NCI-H2029 treated with DMSO at 0.1 percent for 48 hours (cell line): ENCODE data around the gene CLCN6.
A peak's percentile ranks its signal among the peaks of the same experiment; 100 is the strongest.

Experiments used
- DNase-seq: peaks from one replicate; lab custom pipeline; 2025; lab: John Stamatoyannopoulos, UW

The CLCN6 gene

DNA sequence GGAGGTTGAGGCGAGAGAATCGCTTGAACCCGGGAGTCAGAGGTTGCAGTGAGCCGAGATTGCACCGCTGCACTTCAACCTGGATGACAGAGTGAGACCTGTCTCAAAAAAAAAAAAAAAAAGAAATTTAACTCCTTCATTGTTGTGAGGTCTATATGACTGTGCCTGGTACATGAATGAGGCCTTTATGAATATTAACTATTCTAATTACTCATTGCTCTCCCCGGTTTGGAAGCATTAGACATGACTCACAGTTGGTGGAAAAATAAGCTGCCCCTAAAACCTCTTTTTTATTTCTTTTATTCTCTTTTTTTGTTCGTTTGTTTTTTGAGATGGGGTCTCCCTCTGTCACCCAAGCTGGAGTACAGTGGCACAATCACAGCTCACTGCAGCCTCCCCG is 49.4 kb downstream of the CLCN6 start:
- no peak for DNase-seq

DNA sequence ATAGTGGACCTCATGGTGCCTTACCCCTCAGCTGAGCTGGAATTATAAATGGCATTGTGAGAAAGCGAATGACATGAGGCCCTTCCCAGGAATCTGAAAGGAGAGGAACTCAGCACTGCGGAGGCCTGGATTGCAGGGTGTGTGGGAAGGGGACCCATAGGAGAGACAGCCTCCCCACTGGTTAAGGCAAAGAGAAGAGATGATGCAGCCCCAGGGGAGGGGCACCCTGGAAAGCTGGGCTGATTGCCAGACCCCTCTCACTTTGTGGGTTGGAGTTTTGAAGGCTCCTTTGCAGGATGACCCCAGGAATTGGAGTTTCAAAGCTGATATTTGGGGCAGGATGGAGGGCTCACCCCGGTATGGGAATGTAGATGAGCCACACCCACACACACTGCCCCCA is 50.7 kb downstream of the CLCN6 start:
- no peak for DNase-seq

DNA sequence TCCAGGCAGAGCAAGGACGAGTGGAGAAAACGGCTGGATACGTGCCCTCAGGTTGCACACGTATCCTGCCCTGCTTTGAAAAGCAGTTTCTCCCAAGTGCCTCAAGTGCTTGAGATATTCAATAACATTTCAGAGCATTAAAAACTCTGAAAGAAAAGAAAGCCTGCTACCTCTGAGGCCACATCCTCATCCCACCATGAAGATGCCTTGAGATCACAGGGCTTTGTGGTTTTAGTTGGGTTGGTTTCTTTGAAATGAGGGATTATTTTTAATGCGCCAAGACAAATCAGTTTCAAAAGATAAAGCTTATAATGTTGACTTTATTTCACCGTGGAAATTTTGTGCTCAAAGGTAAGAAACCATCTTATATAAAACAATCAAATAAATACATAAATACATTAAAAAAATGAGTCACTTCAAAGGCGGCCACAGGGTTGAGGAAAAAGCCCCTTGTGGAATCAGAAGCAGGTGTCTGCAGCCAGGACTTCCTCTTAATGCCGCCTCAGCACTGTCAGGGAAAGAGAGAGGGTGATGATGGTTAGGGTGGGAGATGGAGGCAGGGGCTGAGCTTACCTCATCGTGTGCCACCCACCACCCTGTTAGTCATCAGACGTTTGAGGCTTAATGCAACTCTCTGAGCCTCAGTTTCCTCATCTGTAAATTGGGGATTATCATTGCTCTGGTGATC is 51.3 kb downstream of the CLCN6 start:
- no peak for DNase-seq

DNA sequence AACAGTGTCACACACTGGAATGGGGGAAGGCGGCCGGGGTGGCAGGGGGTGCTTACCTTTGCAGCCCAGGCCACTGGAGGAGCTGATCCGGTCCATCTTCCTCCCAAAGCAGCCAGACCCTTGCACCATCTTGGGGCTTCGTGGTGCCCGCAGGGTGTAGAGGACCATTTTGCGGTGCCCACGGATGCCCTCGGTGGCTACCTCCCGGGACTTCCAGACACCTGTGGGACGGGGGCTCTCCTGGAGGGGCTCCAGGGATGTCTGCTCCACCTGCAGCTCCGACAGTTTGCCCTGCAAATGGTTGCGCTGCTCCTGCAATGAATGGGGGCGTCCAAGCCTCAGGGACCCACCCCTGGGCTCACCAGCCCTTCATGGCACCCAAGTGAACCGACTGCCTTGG is 52.2 kb downstream of the CLCN6 start:
- DNase-seq = no peak

DNA sequence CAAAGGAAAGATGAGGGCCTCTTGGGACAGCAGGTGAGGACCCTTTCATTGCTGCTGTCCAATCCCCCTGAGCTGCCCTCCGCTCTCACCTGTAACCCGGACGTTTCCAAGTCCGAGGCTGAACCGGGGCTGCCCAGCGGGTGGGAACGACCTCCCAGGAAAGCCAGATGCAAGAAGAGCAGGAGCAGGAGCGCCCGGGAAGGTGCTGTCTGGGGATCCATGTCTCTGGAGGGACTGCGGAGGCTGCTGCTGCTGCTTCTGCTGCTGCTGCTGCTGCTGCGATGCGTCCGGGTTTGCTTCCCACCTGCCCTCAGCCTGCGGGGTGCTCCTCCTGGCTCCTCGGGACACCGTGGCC is 52.6 kb downstream of the CLCN6 start, which contains the start of gene NPPB:
Gene NPPB, minus strand, starts transcription at position 333 of the 355 bp plus-strand sequence. Its CDS starts 112 bp downstream, at position 221.
- no peak for DNase-seq

DNA sequence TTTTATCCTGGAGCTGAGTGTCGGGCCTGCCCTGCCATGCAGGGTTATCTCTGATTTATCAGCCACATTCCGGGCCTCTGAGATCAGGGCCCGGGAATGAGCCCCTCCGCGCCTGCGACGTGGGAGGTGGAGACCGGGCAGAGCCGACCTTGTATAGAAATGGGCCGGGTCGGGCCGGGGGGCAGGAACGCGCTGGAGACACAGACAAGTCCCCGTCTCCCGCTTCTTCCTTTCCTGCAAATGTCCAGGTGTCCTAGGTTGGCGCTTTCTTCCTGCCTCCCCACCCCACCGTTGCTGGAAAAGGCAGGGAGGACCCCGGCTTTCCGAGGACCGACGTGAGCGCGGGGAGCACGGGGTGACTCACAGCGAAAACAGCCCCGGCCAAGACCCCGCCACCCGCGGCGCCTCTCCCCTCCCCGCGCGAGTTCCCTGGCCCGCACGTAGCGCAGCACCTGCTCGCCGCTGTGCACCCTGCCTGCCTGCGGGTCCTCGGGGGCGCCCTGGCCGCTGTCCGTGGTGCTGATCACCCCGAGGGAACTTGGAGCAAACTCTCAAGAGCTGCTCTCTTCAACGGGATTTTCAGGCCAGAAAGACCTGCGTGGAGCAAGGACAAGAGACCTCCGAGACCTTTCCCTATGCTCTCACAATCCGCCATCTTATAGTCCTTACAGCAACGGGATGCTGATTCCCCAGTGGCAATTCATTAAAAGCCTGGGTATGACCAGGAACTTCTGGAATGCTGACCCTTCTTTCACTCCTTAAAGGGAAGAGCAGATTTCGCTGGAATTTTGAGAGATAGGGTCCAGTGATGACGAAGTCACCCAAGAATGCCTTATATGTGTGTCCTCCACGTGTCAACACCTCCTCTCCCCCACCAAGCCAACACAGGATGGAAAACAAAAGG is 53.2 kb downstream of the CLCN6 start:
- no peak for DNase-seq

DNA sequence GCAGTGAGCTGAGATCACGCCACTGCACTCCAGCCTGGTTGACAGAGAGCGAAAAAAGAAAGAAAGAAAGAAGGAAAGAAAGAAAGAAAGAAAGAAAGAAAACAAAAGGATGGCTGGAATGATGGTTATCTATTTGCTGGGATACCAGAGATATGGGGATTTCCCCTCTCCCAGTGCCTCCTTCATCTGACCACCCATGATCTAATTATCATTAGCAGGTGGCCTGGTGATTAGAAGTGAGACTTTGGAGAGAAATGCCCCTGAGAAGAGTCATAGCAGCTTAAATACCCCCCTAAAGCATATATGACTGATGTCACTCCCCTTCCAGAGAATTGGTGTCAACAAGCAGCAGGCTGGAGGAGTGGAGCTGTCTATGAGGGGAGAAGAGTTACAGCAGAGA is 54.1 kb downstream of the CLCN6 start:
- no peak for DNase-seq

DNA sequence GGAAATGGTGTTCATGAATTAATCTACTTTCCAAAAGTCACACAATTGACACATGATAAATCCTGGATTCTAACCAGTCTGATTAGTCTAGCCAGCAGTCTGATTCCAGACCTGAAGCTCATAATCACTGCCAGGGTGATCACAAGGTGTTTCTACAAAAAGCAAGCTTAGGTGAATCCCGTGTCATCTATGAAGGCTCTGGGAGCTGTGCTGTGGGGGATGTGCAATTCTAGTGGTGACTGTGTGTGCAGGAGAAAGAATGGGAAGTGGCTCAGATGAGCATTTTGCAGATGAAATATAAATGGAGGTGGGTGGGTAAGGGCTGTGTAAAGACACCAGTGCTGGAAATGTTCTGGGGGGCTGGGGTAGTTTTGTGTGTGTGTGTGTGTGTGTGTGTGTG is 54.6 kb downstream of the CLCN6 start:
- no peak for DNase-seq

DNA sequence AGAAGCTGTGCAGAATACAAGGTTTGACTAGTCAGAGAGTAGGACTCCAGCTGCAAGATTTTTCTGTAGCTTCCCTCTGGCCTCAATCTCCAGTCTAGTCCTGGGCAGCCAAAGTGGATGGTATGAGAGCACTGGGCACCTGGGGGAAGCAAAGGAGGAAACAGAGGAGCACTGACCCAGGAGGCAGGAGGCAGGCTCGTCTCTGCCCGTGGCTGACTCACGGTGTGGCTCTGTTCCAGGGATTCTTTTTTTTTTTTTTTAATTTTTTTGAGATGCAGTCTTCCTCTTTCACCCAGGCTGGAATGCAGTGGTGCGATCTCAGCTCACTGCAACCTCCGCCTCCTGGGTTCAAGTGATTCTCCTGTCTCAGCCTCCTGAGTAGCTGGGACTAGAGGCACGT is 56.9 kb downstream of the CLCN6 start:
- peak; percentile 9 for DNase-seq

DNA sequence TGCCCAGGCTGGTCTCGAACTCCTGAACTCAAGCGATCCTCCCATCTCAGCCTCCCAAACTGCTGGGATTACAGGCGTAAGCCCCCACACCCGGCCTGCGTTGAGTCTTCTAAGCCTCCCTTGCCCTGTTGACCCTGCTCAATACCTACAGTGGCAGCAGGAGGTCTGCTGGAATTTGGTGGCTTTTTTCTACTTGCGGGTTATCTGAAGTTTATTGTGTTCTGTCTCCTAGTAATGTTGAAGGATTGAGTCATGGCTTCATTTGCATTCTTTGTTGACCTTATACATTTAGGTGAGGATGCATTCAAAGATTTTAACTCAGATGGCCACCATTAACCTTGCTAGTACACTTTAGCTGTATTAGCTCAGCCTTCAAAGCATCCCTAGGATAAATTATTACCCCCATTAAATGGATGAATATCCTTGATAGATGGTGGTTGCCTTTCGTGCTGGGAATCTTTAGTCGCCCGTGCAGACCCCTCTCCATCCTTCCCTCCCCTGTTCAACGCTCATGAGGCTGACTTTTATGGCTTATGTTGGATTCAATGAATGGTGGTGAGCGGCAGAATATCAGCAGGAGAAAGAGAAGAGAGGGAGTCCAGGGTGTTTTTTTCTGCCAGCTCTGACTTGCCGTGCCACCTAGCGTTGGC is 62.5 kb downstream of the CLCN6 start:
- no peak for DNase-seq

DNA sequence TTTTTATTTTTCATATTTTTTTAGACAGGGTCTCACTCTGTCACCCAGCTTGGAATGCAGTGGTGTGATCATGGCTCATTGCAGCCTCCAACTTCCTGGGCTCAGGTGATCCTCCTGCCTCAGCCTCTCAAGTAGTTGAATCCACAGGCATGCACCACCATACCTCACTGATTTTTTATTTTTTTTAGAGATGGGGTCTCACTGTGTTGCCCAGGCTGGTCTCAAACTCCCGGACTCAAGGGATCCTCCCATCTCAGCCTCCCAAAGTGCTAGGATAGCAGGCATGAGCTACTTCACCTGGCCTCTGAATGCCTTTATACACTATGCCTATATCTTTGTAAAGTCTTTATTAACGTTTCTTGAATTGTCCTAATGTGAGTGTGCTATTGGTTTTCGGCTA is 63.1 kb downstream of the CLCN6 start:
- no peak for DNase-seq

DNA sequence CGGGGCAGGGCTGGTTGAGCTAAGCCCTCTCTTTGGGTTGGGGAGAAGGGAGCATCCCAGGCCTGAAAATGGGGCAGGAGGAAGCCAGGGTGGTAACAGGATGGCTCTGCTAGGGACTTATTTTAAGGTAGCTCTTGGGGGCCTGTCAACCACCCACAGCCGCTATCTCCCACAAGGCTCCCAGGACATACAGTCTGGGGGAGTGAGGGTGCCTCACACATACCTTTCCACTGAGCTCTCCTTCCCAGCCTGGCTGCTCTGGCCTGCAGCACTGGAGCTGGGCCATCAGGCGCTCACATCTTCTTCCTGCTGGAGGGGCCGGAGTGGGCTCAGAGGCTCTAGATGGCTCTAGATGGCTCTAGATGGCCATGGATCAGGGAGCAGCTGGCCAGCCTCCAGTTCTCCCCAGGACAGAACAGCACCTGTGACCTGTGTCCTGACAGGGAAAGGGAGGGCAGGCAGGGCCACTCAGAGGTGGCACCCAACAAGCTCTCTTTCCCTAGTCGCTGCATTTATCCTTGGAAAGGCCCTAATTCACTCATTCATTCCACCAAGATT is 63.7 kb downstream of the CLCN6 start:
- no peak for DNase-seq

DNA sequence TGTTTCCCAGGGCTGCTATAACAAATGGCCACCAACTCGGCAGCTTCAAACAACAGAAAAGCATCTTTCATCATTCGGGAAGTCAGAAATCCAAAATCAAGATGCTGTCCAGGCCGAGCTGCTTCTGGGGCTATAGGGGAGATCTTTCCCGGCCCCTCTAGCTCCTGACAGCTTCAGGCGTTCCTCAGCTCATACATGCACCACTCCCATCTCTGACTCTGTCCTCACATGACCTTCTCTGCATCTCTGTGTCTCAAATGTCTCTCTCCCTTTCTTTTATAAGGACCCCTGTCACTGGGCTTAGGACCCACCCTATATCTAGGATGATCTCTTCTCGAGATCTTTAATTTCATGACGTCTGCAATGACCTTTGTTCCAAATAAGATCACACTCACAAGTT is 66.6 kb downstream of the CLCN6 start:
- no peak for DNase-seq

DNA sequence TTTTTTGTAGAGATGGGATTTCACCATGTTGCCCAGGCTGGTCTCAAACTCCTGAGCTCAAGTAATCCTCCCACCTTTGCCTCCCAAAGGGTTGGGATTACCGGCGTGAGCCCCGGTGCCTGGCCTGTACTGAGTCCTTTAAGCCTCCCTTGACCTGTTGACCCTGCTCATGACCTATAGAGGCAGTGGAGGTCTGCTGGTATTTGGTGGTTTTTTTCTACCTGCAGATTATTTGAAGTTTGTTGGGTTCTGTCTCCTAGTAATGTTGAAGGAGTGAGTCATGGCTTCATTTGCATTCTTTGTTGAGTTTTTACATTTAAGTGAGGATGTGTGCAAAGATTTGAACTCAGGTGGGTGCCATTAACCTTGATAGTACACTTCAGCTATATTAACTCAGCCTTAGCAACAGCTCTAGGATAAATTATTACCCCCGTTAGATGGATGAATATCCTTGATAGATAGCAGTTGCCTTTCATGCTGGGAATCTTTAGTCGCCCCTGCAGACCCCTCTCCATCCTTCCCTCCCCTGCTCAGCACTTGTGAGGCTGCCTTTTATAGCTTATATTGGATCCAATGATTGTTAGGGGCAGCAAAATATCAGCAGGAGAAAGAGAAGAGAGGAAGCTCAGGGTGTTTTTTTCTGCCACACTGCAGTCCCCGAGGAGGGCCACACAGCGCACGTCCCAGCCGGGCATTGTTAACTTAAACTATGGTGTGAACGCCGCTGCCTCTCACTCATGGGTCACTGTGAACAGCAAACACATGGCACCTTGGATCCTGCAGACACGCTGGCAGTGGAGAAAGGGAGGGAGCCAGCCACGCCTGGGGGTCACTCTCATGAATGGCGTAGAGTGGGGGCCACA is 67.6 kb downstream of the CLCN6 start:
- DNase-seq = no peak

DNA sequence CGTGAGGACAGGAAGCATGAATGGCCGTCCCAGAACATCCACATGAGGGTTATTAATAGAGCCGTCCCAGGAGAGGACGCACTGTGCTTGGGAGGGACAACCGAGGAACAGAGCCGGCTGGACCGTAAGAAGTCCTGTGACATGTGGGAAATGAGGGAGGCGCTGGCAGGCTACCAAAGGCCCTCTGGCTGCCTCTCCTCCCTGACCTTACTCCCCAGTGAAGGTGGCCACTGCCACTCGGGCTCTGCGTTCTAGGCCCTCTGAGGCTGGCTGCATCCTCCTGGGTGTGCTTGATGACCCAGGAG is 68.2 kb downstream of the CLCN6 start:
- DNase-seq = no peak

DNA sequence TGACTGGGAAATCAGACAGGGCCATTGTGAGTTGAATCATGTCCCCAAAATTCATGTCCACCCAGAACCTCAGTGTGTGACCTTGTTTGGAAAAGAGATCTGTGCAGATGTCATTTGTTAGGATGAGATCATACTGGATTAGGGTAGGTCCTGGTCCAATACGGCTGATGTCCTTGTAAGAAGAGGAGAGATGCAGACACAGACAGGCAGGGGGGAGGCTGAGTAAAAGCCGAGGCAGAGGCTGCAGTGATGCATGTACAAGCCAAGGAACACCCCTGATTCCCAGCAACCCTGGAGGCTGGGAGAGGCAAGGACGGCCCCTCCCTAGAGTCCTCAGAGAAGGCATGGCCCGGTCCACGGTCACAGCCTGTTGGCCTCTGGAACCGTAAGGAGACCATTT is 68.6 kb downstream of the CLCN6 start:
- DNase-seq = no peak

DNA sequence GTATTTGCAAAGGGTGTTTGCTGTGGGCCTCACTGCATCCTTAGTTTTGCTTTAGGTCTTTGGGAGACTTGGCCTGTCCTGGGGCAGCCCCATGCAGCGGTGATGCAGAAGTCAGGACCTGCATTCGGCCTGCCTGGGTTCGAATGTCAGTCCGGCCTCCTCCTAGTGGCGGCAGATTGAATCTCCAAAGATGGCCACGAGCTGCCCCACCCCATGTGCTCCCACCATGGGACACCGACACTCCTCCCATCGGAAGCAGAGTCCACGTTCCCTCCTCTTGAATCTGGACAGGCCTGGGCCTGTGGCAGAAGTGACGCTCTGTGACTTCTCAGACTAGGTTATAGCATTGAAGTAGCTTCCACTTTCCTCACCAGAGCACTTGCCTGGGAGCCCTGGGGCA is 69.1 kb downstream of the CLCN6 start:
- no peak for DNase-seq

DNA sequence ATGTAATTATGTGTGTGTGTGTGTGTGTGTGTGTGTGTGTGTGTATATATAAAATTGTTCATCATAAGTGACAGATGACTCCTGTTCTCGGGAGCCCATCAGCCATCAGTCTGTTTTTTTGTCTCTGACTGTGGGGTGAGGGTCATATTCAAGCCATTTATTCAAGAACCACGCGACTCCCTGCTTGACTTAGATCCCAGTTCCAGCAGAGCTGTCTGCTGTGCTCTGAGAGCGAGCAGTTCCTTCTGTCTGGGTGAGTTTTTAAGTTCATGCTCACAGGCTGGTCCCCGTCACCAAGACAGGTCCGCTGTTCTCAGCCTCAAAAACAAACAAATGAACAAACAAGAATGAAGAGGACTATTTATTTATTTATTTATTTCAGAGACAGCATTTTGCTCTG is 71.1 kb downstream of the CLCN6 start:
- DNase-seq = no peak

DNA sequence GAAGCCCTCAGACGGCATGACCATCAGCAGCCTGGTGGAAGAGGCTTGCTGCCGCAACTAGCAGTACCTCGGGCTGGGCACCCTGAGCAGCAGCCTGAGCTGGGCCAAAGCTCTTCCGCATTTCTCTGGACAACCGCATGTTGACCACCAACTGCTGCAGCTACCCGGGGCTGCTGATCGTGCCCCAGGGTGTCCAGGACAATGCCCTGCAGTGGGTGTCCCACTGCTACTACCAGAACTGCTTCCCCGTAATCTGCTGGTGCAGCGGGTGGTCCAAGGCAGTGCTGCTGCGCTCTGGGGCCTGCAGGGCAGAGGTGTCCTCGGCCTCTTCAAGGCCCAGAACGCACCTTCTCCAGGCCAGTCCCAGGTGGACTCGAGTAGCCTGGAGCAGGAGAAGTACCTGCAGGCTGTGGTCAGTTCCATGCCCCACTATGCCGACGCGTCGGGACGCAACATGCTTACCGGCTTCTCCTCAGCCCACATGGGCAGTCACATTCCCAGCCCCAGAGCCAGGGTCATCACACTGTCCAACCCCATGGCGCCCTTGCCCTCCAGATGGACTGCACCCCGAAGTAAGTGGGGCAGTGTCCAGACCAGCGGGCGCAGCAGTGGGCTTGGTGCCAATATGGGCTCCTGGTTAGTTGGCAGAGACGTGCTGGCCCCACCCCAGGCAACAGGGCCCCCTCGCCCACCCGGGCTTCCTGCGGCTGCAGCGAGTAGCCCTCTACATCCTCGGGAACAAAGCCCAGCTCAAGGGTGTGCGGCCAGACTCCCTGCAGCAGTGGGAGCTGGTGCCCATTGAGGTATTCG is 72.3 kb downstream of the CLCN6 start:
- DNase-seq = no peak

DNA sequence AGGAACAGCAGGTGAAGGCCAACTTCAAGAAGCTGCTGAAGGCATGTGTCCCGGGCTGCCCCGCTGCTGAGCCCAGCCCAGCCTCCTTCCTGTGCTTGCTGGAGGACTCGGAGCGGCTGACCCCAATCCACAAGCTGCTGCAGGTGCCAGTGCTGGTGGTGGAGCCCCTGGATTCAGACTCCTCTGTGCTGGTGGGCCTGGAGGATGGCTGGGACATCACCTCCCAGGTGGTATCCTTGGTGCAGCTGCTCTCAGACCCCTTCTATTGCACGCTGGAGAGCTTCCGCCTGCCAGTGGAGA is 72.8 kb downstream of the CLCN6 start:
- DNase-seq = no peak
